Measurements from ENCODE around the gene TMEM171. TPM values are rescaled to one million over a fixed set of nuclear protein-coding genes. Genes with fewer than 3 reads are reported as not detected.

TMEM171 gene
- polyA plus RNA-seq, 1 donor (not counting 4 experiments of a cell fraction or from before 2014, with no cell fraction given), result 8.7 TPM

DNA sequence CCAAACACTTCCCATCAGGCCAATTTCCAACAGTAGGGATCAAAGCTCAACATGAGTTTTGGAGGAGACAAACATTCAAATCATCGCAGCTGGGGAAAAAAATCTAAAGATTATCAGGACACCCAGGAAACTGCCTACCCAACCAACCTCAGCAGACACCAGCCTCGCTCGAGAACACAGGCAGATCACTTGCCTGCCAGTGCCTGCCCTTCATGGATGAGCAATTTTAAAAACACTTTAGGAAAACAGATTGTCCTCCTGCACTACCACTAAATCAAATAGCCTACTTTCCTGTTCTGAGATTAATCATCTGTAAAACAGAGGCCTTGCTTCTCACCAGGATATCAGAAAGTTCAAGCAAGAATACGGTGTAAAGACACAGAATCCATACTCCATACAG is 37.9 kb downstream of the TMEM171 start:
- TF ChIP-seq, protein P1, sequence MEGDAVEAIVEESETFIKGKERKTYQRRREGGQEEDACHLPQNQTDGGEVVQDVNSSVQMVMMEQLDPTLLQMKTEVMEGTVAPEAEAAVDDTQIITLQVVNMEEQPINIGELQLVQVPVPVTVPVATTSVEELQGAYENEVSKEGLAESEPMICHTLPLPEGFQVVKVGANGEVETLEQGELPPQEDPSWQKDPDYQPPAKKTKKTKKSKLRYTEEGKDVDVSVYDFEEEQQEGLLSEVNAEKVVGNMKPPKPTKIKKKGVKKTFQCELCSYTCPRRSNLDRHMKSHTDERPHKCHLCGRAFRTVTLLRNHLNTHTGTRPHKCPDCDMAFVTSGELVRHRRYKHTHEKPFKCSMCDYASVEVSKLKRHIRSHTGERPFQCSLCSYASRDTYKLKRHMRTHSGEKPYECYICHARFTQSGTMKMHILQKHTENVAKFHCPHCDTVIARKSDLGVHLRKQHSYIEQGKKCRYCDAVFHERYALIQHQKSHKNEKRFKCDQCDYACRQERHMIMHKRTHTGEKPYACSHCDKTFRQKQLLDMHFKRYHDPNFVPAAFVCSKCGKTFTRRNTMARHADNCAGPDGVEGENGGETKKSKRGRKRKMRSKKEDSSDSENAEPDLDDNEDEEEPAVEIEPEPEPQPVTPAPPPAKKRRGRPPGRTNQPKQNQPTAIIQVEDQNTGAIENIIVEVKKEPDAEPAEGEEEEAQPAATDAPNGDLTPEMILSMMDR (optimal IDR thresholded peaks at IDR 0.05 in 1 of 3, IDR thresholded peaks at IDR 0.05 in 1 of 3, conservative IDR thresholded peaks at IDR 0.05 in 1 of 3; ENCODE audit: extremely low read depth in 1 of 3, insufficient read depth in 2 of 3, low read length in 3 of 3), result no peak
- TF ChIP-seq EZH2 (IDR thresholded peaks at IDR 0.05; ENCODE audit: low read length), result no peak
- no peak overlapping the region for H3K27ac ChIP-seq (ENCODE audit: control insufficient read depth, insufficient read depth, low read length)
- H3K36me3 ChIP-seq (ENCODE audit: control insufficient read depth in 2 of 2, extremely low read depth in 1 of 2, insufficient read depth in 2 of 2, low read length in 2 of 2), result no peaks in the 10 kb centered on the region
- H3K4me2 ChIP-seq (ENCODE audit: control insufficient read depth, extremely low read depth, insufficient read depth, low read depth, low read length), result no peak overlapping the region
- FAIRE-seq (no peak), DNase-seq (ENCODE audit: low read depth, low spot score) (no peak)
- dilution Hi-C loops (cut with MboI; ENCODE audit: extremely low pct_ligation_motif_present, low sequenced_read_pairs), result no loop called here
- no peak overlapping the region for H3K4me3 ChIP-seq (ENCODE audit: control insufficient read depth in 2 of 3, extremely low read depth in 1 of 3, insufficient read depth in 2 of 3, low read depth in 1 of 3, low read length in 3 of 3)
- no peaks in the 10 kb centered on the region for H3K27me3 ChIP-seq (ENCODE audit: control insufficient read depth, extremely low read depth, insufficient read depth, low read length)
- peaks cover 2% of the 10 kb centered on the region for H3K4me1 ChIP-seq (ENCODE audit: control insufficient read depth, extremely low read depth, insufficient read depth, low read length)
- H3K9me1 ChIP-seq (ENCODE audit: control insufficient read depth, extremely low read depth, insufficient read depth, low read length), result no peaks in the 10 kb centered on the region
- H2AFZ ChIP-seq (ENCODE audit: control insufficient read depth, low read length), result no peak overlapping the region
- H3K79me2 ChIP-seq (ENCODE audit: control insufficient read depth, insufficient read depth, low read length), result no peaks in the 10 kb centered on the region
- no peaks in the 10 kb centered on the region for H4K20me1 ChIP-seq (ENCODE audit: control insufficient read depth, extremely low read depth, insufficient read depth, low read length)
- H3K9ac ChIP-seq (ENCODE audit: control insufficient read depth, extremely low read depth, insufficient read depth, low read length), result no peak overlapping the region
- H3K9me3 ChIP-seq (ENCODE audit: control insufficient read depth, low read depth, low read length), result no peaks in the 10 kb centered on the region

DNA sequence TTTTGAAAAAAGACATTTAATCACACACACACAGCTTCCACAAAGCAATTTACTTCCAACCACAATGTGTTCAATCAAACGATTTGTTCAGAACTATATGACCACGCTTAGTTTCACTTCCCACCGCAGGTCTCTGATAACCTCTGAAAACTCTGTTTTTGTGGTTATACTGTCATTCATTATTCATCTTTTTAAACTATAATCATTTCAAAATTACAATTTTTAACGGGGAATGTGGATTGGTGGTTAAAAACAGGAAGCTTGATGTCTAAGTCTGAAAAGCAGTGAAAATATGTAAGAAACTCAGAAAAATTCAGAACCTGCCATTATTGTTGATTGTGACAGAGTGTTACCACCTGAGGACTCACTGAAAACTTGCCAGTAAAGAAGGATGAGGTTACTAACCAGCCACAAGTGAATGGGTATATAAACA is 39.9 kb downstream of the TMEM171 start:
- Histone ChIP-seq H3K9ac (ENCODE audit: control insufficient read depth, extremely low read depth, insufficient read depth, low read length) (no peak overlapping the region), H3K4me2 (ENCODE audit: control insufficient read depth, extremely low read depth, insufficient read depth, low read depth, low read length) (no peak overlapping the region), H3K79me2 (ENCODE audit: control insufficient read depth, insufficient read depth, low read length) (no peaks in the 10 kb centered on the region), H4K20me1 (ENCODE audit: control insufficient read depth, extremely low read depth, insufficient read depth, low read length) (no peaks in the 10 kb centered on the region), H3K27me3 (ENCODE audit: control insufficient read depth, extremely low read depth, insufficient read depth, low read length) (no peaks in the 10 kb centered on the region), H3K4me1 (ENCODE audit: control insufficient read depth, extremely low read depth, insufficient read depth, low read length) (peaks cover 2% of the 10 kb centered on the region), H2AFZ (ENCODE audit: control insufficient read depth, low read length) (no peak overlapping the region), H3K9me3 (ENCODE audit: control insufficient read depth, low read depth, low read length) (no peaks in the 10 kb centered on the region), H3K9me1 (ENCODE audit: control insufficient read depth, extremely low read depth, insufficient read depth, low read length) (no peaks in the 10 kb centered on the region), H3K36me3 (ENCODE audit: control insufficient read depth in 2 of 2, extremely low read depth in 1 of 2, insufficient read depth in 2 of 2, low read length in 2 of 2) (no peaks in the 10 kb centered on the region), H3K27ac (ENCODE audit: control insufficient read depth, insufficient read depth, low read length) (no peak overlapping the region), H3K4me3 (ENCODE audit: control insufficient read depth in 2 of 3, extremely low read depth in 1 of 3, insufficient read depth in 2 of 3, low read depth in 1 of 3, low read length in 3 of 3) (no peak overlapping the region)
- FAIRE-seq, result no peak
- no peak for TF ChIP-seq EZH2 (IDR thresholded peaks at IDR 0.05; ENCODE audit: low read length)
- TF ChIP-seq, protein P1 (optimal IDR thresholded peaks at IDR 0.05 in 1 of 3, IDR thresholded peaks at IDR 0.05 in 1 of 3, conservative IDR thresholded peaks at IDR 0.05 in 1 of 3; ENCODE audit: extremely low read depth in 1 of 3, insufficient read depth in 2 of 3, low read length in 3 of 3), result no peak
- no peak for DNase-seq (ENCODE audit: low read depth, low spot score)
- dilution Hi-C loops (cut with MboI; ENCODE audit: extremely low pct_ligation_motif_present, low sequenced_read_pairs), result no loop called here

Measured in keratinocyte (primary cell).